ENCODE measurements around the gene NPM3. TPM values are rescaled to one million over a fixed set of nuclear protein-coding genes. Genes with fewer than 3 reads are reported as not detected.
A peak's percentile ranks its signal among the peaks of the same experiment; 100 is the strongest.

Gene NPM3
- total RNA-seq, 1 donor from 2014 or later, result 18.0 TPM

GRCh38 chr10:101829561-101830315, 46.5 kb upstream of the NPM3 start:
- Histone ChIP-seq H3K27me3 (no peaks in the 10 kb centered on the region), H3K4me1 (peaks cover 22% of the 10 kb centered on the region), H3K27ac (no peak overlapping the region), H3K4me3 (peak overlapping the region; percentile 58), H3K36me3 (no peaks in the 10 kb centered on the region), H3K9me3 (no peaks in the 10 kb centered on the region)
- intact Hi-C loops (cut with DNase I), result no loop called here
- DNase-seq (peak; percentile 76), ATAC-seq (no peak)
- TF ChIP-seq CTCF (IDR thresholded peaks at IDR 0.05), result no peak

- Histone ChIP-seq H3K36me3 (no peaks in the 10 kb centered on the region), H3K4me3 (no peak overlapping the region), H3K27ac (no peak overlapping the region), H3K27me3 (no peaks in the 10 kb centered on the region), H3K9me3 (no peaks in the 10 kb centered on the region), H3K4me1 (peaks cover 16% of the 10 kb centered on the region)
- DNase-seq (peak; percentile 64), ATAC-seq (no peak)
- intact Hi-C loops (cut with DNase I), result no loop called here
- no peak for TF ChIP-seq CTCF (IDR thresholded peaks at IDR 0.05)
Measured at GRCh38 chr10:101828766-101829551, 45.7 kb upstream of the NPM3 start.

DNA sequence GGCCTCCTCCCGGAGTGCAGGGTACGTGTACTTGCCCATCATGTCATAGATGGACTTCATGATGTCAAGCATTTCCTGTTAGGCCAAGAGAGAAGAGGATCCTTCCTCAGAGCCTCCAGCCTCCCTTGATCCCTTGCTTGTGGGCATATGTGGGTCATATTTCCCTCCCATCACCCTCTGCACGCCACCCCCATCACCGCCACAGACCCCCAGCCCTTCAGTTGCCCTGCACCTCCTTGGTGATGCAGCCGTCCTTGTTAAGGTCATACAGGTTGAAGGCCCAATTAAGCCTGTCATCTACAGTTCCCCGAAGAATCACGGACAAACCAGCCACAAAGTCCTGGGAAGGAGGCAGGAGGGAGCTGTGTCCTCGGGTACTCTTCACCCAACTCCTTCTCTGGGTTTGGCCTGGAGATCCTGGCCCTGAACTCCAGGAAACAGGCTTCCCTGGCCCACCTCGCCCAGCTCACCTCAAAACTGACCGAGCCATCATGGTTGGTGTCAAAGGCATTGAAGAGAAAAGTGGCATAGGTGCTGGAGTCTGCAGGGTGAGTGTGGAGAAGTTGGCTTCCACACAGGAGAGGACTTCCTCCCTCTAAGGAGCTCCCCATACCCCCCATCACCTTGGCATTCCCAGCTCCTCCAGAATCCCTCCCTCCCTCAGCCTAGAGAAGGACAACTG, 44.8 kb upstream of the NPM3 start:
- no peak overlapping the region for H3K4me3 ChIP-seq
- TF ChIP-seq CTCF (IDR thresholded peaks at IDR 0.05), result no peak

DNA sequence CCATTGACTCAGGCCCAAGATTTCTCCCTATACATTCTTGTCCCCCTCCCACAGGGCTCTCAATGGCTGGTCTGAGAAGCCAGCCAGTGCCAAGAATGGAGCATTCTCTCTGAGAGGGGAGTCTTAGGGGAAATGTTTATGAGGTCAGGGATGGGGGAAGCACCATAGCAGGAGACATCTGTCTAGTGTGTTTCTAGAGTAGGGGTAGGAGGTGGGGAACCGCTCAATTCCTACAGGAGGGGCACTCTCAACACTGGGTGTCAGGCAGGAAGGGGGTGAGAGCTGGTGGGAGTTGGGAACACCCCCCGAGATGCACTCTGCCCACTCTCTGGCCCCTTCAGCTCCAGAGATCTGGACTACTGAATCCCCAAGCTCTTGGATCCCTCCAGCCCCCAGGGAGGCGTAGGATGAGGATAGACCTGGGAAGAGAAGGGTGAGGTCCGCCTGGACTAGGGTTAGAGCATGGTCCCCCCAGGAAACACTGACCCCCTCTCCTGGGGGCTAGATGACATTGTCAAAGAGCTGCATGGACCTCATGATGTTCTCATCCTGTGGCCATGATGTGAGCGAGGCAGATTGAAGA, 43.7 kb upstream of the NPM3 start:
- peak; percentile 35 for DNase-seq
- no peaks in the 10 kb centered on the region for H3K36me3 ChIP-seq
- no peaks in the 10 kb centered on the region for H3K27me3 ChIP-seq
- no peak for ATAC-seq
- no peak overlapping the region for H3K27ac ChIP-seq
- H3K4me3 ChIP-seq, result no peak overlapping the region
- no peak for TF ChIP-seq CTCF (IDR thresholded peaks at IDR 0.05)
- H3K9me3 ChIP-seq, result no peaks in the 10 kb centered on the region
- peaks cover 16% of the 10 kb centered on the region for H3K4me1 ChIP-seq
- intact Hi-C loops (cut with DNase I), result no loop called here

More for the DNA sequence above, 44.8 kb upstream of the NPM3 start:
- ATAC-seq, result no peak
- Histone ChIP-seq H3K27ac (no peak overlapping the region), H3K9me3 (no peaks in the 10 kb centered on the region), H3K4me1 (peaks cover 16% of the 10 kb centered on the region), H3K27me3 (no peaks in the 10 kb centered on the region), H3K36me3 (no peaks in the 10 kb centered on the region)
- peak; percentile 39 for DNase-seq
- intact Hi-C loops (cut with DNase I), result no loop called here

- intact Hi-C loops (cut with DNase I), result no loop called here
- H3K4me1 ChIP-seq, result no peaks in the 10 kb centered on the region
- no peak overlapping the region for H3K4me3 ChIP-seq
- H3K9me3 ChIP-seq, result no peaks in the 10 kb centered on the region
- no peaks in the 10 kb centered on the region for H3K36me3 ChIP-seq
- ATAC-seq (no peak), DNase-seq (no peak)
- no peak overlapping the region for H3K27ac ChIP-seq
- TF ChIP-seq CTCF (IDR thresholded peaks at IDR 0.05), result no peak
- H3K27me3 ChIP-seq, result no peaks in the 10 kb centered on the region
Measured at GRCh38 chr10:101824736-101825135, 41.5 kb upstream of the NPM3 start.
